Activated T-helper 1 cell treated with anti-CD3 and anti-CD28 coated beads, Interleukin-2, amount 50 U/mL, for 16 hours (primary cell): ENCODE measurements around the gene CNPY1.
"Not testable (repeated sequence)": the region's sequence is repeated elsewhere in the genome, so short reads cannot be mapped to it uniquely, and the experiment has no call there.

Experiments
- DNase-seq, 2 donors: peaks; one replicate each; pipeline ENCODE4 v3.0.0-alpha.2; 2020; ENCODE audit warnings: low read depth in 1 of 2, low spot score in 1 of 2

Gene CNPY1

DNA sequence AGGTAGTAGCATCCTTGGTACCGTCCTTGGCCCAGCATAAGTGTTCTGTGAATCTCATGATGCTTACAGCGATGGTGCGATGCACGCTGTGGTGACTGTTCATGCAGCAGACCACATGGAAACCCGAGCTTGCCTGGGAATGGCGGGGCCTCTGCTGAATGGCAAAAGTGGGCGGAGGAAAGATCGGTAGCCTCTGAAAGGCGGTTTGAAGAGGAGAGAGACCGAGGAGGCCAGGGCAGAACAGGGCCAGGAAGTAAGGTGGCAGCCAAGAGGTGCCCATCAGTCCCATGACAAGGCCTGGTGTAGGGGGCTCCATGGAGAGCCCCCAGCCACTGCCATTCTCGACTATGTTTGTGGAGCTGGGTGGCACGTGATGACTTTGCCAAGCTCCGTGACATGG is 33.2 kb upstream of the CNPY1 start:
- no peak for DNase-seq

DNA sequence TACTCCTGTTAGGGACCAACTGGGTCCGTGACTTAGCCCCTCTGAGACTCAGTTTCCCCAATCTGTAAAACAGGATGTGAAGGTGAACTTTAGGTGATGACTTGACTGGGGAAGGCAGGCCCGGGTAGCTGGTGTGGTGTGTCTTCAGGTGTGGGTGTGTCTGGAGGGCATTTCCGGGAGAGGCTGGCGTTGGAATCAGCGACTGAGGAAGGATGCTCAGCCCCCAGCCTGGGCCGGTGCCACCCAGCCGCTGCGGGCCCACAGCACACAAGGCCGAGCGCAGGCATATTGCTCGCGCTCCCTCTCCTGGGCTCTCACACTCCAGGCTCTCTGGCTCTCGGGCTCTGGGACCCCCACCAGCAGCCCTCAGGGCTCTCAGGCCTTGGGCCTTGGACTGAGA is 31.7 kb upstream of the CNPY1 start:
- DNase-seq = no peak

DNA sequence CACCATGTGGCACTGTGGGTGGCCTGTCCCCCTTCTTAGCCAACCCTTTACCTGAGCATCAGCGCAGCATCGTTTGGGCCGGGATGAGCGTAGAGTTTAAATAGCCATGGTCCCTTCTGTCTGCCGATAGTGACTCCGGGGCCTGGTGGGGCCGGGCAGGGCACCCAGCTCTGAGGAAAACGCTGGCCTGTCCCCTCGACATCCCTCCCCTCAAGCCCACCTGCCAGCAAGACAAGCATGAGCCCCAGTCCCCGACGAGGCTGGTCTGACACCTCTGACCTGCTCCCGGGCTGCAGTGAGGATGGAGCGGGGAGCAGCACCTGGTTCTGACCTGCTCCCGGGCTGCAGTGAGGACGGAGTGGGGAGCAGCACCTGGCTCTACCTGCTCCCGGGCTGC is 31.1 kb upstream of the CNPY1 start:
- no peak for DNase-seq

DNA sequence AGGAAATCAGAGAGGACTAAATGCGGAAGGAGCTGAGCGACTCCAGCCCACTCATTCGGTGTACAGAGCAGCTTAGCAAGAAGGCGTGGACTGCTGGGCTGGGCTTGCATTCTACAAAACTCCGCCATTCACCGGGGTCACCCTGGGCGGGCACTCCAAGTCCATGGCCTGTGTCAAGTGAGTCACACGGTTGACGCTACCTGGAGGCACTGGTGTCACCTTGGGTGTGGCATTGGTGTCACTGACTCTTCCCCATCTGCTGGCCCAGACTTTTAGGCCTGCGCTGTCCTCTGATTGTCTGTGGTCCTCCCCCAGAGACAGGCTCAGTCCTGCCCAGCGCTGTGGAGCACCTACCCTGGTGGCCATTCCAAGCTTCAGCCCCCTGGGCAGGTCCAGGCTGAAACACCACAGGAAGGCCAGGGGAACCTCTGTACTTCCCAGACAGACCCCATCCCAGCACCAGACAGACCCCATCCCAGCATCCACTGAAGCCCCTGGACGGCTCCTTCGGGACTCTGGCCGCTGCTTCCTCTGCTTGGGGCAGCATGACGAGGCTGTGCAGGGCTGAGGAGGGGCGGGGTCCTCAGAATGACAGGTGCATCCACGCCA is 30.6 kb upstream of the CNPY1 start:
- DNase-seq = no peak

DNA sequence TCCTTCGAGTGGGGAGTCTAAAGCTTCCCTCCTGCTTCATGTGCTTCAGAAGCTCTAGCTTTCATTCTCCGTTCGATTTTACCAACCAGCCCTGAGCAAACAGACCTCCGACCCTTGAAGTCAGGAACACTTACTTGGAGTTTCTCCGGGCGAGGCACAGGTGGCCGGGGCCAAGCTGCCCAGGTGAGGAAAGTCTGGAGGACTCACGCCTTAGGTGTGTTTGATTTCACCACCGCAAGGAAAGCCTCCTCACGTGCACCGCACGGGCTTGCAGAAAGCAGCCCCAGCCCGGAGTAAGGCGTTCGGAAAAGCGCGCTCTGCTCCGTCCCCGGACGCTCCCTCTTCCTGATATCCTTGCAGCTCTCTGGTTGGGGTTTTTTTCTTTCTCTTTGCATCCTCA is 30.1 kb upstream of the CNPY1 start:
- no peak for DNase-seq

DNA sequence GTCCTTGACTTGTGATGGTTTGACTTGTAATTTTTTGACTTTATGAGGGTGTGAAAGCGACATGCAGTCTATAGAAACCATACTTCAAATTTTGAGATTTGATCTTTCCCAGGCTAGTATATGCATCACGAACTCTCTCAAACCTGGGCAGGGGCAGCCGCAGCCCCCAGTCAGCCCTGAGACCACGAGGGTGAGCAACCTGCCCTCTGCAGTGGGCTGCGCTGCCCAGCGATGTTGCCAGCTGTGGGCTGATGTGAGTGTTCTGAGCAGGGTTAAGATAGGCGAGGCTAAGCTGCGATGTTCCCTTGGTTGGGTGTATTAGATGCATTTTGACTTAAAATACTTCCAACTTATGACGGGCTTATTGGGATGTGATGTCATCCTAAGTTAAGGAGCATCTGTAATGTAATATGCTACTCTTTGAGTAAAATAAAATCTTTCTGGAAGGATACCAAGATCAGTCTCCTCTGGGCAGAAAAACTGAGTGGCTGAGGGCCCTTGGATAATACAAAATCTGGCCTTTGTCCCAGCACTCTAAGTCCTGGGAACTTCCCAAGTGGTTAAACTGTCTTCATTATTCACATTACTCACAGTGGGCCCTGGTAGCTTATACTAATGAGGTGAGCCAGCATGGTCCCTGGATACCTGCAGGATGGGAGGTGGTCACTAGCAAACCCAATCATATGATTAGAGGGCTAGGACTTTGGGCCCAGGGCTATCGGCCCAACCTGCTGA is 28.4 kb upstream of the CNPY1 start:
- DNase-seq = no peak

DNA sequence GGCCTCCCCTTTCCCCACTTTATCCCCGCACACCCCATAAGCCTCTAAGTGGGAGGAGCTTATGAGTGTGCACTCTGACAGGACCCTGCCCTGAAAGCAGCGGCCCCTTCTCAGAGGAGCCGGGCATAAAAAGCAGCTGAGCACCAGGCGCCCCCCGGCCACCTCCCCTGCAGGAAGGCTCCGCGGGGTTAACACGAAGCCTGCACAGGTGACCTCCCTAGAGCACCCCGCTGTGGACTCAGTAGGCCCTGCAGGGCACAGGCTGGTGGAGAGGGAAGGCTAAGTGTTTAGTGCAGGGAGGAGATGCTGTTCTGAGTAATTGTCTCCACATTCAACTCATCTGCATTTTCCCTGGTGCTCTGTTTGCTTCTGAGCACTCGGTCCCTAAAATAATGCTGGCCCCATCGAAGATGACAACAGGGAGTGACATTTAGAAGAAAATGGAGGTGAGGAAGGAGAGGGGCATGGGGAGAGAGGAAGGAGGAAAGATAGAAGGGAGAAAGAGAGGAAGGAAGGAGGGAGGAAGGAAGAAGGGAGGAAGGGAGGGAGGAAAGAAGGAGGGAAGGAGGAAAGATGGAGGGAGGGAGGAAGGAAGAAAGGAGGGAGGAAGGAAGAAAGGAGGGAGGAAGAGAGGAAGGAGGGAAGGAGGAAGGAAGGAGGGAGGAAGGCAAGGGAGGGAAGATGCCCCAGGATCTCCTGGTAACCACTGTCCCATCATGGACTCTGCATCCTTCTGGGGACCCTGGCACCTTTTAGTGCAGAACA is 25.4 kb upstream of the CNPY1 start:
- DNase-seq = no peak

DNA sequence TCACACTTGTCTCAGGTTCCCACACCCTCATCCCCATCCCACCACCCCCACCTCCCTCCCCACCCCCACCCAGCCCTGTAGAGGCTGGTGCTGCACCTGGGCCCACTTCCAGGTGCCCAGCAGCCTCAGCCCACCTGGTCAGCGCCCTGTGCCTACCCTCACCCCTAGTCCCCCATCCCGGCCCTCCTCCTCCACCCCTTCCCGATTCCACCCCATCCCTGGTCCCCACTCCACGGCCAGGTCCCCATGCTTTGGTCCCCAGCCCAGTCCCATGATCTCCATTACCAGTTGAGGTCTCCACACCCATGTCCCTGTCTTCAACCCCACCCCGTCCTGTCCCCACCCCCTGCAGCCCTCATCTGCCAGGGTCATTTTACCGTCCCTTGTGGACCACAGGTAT is 24.6 kb upstream of the CNPY1 start:
- no peak for DNase-seq

DNA sequence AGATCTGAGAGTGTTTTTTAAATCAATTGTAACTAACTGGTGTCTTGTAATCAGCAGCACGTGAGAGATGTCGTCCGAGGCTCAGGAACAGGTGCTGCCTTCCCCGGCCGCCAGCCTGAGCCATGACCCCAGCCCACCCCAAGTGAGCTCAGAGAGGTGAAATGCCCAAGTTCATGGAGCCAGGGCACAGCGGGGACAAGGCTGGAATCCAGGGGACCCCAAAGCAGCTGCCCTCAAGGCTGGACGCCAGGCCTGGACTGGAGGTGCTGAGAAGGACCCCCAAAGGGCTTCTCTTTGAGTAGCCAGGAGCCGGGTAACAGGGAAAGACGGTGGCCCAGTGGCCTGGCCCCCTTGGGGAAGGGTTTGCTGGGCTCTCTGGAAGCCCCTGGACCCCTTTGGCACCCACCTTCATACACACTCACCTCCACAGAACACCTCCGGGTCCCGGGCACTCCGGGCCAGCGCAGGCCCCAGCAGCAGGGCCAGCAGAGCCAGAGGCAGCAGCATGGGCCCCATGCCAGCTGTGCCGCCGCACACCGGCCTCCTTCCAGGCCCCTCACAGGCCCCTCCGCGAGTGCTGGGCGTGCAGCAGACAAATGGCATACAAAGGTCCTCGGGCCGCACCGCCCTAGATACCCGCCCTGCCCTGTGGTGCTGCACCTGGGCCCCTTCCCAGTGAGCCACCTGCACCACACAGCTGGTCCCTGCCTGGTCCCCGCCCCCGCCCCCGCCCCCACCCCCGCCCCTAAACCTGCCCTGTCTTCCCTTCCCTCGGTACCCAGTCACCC is 24.0 kb upstream of the CNPY1 start:
- no peak for DNase-seq

DNA sequence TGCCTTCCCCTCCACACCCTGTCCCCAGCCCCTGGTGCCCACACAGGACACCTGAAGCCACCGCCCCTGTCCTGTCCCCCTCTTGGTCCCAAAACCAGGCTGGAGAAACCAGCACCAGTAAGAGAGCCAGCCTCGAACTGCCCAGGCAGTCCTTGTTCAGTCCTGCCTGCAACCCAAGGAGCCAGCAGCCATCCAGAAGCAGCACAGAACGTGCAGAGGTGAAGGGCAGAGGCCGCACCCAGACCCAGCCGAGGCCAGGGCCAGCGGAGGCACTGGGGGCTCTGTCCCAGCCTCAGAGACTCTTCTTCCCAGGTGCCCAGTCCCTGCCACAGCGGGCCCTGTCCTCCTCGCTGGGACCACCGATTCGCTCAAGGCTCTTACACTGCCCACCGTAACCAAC is 23.3 kb upstream of the CNPY1 start:
- no peak for DNase-seq

DNA sequence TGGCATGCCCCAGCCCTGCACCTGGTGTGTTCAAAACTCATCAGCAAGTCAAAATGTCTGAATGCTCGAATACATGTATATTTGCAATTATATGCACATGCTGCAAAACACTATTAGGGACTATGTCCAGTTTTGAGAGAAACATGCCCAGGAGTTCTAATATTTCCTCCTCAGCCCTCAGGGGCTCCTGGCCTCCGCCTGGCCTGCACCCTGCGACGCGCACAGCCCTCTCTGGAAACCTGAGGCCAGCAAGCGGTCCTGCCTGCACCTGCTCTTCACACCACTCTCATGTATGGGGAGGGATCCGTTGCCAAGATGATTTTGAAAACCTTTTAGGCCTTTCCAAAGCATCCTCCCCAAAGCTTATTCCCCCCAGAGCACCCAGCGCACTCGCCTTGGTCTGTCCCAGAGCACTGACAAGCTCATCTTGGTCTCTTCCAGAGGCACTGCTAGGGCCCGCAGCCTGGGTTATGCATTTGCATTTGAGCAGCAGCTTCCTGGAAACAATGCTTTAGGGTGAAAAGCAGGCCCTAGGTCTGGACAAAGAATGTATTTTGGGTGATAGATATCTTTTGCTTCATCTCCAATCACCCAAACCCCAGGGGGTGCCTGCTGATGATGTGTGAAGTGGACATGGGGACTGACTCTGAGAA is 22.6 kb upstream of the CNPY1 start:
- DNase-seq = no peak

DNA sequence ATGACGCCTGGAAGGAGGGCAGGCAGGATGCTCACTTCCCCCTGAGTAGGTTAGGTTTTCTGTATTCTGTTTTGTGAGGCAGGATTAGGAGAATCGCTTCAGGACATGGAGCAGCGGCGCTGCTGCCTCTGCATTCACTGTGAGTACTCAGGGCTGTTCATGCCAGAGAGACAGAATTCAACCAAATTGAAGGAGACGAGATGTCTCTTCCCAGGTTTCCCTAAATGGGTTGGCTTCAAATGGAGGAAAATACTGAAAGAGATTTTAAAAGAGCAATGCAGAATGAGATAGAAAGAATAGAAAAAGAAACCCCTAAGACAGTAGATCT is 21.9 kb upstream of the CNPY1 start:
- no peak for DNase-seq

DNA sequence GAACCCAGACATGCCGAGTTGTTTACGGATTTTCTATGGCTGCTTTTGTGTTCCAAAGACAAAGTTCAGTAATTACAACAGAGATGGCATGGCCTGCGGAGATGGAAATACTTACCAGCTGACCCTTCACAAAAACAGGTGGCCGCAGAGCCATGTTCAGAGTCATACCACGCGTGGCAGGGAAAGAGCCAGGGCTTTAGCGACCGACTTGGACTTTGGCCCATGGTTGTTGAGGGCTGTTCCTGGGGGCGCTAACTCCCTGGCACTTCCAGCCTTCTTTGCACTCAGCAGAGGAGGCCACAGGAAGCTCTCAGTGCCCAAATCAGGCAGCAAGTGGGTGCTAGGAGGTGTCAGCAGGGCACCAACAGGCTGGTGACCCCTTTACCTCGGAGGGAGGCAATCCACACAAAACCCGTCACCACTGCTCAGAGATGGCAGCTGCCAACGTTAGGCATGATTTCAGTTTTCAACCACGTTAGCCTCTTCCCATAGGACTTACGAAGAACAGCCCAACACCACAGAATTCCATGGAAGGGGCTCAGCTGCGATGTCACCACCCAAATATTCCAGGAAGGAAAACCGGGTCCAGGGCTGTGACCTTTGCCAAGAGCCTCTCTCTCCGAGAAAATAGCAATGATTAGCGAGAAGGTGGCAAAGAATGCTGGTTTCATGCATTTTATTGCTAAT is 21.4 kb upstream of the CNPY1 start:
- no peak for DNase-seq

DNA sequence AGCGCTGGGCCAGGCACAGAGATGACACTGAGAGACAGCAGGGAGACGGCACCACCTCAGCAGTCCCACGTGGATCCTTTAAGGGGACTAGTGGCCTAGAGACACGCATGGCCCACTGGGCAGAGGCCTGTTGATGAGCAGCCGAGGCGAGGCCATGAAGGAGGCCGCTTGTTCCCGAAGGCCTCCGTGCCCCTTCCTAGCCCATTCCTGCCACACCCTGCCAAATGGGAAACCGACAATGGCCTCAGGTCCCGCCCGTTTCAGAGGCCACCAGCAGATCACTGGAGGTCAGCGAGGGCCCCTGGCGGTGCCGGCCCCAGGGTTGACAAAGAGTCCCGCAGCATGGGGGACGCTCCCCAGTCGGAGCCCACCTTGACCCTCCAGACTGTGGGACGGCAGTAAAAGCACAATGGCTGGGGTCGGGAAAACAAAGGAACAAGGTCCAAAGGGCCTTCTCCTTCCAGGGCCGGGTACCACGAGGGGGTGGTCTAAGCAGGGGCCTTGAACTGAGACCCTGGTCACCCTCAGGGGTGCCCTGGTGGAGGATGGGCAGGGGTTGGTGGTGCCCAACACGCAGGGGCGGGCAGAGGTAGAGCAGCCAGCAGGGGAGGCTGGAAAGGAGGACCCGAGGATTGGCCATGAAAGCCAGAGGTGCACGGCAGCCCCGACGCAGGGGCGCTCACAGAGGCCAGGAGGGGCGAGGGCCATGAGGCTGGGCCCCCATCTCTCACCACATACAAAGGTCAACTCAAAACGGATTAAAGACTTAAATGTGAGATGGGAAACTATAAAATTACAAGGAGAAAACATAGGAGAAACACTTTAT is 19.9 kb upstream of the CNPY1 start:
- DNase-seq = no peak

DNA sequence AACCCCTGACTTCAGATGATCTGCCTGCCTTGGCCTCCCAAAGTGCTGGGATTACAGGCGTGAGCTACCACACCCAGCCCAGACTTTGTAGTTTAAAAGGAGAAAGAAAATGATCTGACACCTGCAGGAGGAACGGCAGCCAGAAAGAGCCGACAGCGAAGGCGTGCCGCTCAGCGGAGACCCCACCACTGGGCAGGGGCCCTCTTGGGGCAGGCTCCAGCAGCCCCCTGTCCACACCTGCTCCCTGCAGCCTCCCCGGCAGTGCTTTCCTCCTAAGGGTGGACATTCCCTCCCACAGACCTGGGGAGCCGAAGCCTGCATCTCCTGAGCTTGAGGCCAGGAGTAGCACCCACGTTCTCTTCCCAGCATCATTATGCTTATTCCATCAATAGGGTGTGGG is 19.2 kb upstream of the CNPY1 start:
- DNase-seq = no peak

DNA sequence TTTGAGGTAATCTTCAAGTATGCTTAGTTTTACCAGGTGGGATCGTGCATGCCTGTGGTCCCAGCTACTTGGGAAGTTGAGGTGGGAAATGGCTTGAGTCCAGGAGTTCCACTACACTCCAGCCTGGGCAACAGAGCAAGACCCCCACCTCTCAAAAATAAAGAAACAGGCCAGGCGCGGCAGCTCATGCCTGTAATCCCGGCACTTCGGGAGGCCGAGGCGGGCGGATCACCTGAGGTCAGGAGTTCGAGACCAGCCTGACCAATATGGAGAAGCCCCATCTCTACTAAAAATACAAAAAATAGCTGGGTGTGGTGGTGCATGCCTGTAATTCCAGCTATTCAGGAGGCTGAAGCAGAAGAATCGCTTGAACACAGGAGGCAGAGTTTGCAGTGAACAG is 16.6 kb upstream of the CNPY1 start:
- not testable (repeated sequence) for DNase-seq

DNA sequence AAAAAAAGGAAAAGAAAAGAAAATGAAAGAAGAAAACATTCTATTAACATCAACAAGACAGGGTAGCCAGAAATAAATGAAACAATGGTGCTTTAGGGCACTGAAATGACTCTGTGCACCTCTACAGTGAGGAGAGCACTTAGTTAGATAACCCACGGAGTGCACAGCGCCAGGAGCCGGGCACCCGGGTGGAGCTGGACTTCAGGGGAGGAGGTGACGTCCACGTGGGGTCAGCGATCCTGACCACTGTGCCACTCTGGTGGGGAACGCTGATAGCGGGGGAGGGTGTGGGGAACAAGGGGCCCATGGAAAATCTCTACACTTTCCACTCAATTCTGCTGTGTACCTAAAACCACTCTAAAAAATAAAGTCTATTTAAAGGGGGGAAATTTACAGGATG is 15.7 kb upstream of the CNPY1 start:
- no peak for DNase-seq

DNA sequence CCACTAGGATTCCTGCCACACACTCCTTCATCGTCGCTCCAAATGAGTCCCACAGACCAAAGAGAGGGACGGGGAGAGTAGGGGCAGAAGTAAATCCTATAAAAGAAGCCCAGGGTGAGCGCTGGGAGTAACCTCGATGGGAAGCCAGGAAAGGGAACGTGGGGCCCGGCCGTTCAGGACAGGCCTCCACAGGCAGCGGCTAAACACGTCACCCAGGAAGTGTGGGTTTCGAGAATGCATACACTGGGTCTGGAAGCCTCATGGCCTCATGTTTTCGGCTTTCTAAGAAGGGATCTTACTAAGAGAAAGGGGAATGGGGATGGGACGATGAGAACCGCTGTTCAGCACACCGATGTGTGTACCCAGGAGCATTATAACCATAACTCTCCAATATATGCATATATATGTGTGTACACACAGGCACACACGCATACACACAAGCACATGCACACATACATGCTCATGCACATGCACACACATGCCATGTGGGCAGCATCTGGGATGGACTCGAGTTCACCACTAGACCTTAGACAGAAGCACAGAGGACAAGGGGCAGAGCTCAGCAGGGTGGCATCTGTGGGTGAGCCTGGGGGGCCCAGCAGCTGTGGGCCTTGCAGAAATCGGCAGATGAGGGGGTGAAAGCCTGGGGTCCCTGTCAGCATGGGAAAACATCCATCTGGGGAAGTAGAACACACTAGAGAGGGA is 14.8 kb upstream of the CNPY1 start:
- DNase-seq = no peak

DNA sequence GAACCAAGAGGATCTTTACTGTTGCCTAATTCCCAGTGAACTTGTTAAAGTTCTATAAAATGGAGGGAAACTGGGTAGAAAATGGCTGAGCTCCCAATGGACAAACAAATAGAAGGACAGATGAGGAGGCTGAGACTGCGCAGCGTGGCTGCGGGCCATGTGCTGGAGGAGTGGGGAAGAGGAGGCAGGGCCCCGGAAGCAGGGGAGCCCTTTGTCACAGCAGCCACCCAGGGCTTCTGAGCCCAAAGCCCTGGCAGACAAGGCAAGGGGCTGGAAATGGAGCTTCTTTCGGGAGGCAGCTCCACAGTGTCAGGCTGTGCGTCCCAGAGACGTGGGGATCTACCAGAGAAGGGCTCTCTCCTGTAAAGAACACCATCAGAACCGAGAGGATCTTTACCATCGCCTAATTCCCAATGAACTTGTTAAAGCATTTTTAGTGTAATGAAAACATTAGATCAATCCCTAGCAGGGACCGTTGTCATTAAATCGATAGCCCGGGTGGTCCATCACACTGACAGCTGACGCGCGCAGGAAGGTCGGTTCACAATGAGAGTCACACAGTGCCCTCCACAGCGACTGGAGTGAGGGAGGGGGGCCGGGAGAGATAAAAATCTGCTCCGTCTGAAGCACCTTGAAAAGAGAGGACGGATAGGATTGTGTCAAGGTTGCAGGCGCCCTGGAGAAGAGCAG is 14.0 kb upstream of the CNPY1 start:
- DNase-seq = no peak
